ENCODE measurements around the gene MLLT3.

Gene MLLT3

DNA sequence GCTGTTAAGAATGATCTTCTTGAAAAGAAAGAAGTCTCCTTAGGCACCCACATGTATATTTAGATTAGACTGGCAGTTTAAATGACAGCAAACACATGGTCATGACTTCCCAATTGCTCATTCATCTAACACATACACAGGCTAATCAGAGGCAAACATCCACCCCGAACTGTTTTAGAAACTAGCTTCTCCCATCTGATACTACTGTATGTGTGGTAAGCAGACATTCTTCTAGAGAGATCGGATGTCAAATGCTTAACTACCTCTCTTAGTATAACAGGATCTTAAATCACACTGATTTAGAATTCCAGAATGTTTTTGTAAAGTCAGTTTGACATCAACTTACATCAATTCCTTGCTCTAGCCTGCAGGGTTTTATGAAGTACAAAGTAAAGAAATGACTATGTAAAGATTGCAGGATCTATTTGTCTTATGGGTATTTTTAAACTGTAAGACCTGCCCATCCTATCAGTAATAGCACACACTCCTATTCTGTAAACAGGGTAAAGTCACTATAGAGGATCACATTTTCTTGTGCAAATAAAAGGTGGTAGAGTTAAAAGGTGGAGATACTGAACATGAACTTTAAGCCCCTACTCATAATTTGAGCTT lies 239.7 kb downstream of the MLLT3 start:
- H3K36me3 ChIP-seq = no peaks in the 10 kb centered on the region
- no peaks in the 10 kb centered on the region for H3K9me3 ChIP-seq (ENCODE audit: severe bottlenecking)
- TF ChIP-seq, protein P1, sequence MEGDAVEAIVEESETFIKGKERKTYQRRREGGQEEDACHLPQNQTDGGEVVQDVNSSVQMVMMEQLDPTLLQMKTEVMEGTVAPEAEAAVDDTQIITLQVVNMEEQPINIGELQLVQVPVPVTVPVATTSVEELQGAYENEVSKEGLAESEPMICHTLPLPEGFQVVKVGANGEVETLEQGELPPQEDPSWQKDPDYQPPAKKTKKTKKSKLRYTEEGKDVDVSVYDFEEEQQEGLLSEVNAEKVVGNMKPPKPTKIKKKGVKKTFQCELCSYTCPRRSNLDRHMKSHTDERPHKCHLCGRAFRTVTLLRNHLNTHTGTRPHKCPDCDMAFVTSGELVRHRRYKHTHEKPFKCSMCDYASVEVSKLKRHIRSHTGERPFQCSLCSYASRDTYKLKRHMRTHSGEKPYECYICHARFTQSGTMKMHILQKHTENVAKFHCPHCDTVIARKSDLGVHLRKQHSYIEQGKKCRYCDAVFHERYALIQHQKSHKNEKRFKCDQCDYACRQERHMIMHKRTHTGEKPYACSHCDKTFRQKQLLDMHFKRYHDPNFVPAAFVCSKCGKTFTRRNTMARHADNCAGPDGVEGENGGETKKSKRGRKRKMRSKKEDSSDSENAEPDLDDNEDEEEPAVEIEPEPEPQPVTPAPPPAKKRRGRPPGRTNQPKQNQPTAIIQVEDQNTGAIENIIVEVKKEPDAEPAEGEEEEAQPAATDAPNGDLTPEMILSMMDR (IDR thresholded peaks at IDR 0.05; ENCODE audit: low read depth, low read length) = no peak
- DNase-seq = no peak
- no peaks in the 10 kb centered on the region for H3K27me3 ChIP-seq (ENCODE audit: insufficient read depth, low read depth, severe bottlenecking)
- no peak overlapping the region for H3K27ac ChIP-seq
- no peak overlapping the region for H3K4me3 ChIP-seq (ENCODE audit: low read depth, low read length)

DNA sequence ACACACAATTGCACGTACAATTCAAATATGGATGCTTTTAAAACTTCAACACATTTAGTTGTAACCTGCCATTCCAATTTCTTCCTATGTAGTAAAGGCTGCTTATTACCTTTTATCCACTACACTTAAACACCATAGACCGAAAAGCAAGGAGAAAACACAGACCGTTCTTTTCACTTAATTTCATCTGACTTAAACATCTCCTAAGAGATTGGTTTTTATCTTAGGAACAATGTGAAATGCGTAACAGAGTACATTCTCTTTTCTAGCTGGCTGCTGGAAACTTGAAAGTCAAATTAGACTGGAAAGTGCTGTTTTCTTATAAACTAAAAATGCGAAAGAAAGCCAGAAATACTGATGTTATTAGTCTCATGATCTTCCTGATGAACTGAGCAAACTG lies 241.8 kb downstream of the MLLT3 start:
- no peaks in the 10 kb centered on the region for H3K36me3 ChIP-seq
- H3K9me3 ChIP-seq (ENCODE audit: severe bottlenecking) = no peaks in the 10 kb centered on the region
- no peaks in the 10 kb centered on the region for H3K27me3 ChIP-seq (ENCODE audit: insufficient read depth, low read depth, severe bottlenecking)
- TF ChIP-seq, protein P1 (IDR thresholded peaks at IDR 0.05; ENCODE audit: low read depth, low read length) = no peak
- H3K27ac ChIP-seq = no peak overlapping the region
- H3K4me3 ChIP-seq (ENCODE audit: low read depth, low read length) = no peak overlapping the region
- no peak for DNase-seq

DNA sequence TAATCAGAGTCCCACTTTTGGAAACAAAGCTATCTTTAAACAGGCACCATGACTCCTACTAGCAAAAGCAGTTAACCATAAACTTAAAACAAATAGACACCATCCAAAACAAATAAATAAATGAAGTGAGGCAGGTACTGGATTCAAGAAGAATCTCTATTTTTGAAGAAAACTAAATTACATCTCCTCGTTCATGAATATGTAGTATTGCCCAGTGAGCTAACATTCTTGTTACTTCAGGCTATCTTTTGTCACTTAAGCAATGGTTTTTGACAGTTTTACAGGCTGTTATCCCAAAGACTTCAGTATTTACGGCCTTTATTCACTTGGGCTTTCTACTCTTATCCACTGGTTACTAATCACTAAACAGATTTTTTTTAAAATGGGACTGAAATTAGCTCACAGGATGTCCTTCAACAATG lies 242.5 kb downstream of the MLLT3 start:
- Histone ChIP-seq H3K9me3 (ENCODE audit: severe bottlenecking) (no peaks in the 10 kb centered on the region), H3K4me3 (ENCODE audit: low read depth, low read length) (no peak overlapping the region), H3K27me3 (ENCODE audit: insufficient read depth, low read depth, severe bottlenecking) (no peaks in the 10 kb centered on the region), H3K27ac (no peak overlapping the region), H3K36me3 (no peaks in the 10 kb centered on the region)
- TF ChIP-seq, protein P1 (IDR thresholded peaks at IDR 0.05; ENCODE audit: low read depth, low read length) = no peak
- DNase-seq = no peak

DNA sequence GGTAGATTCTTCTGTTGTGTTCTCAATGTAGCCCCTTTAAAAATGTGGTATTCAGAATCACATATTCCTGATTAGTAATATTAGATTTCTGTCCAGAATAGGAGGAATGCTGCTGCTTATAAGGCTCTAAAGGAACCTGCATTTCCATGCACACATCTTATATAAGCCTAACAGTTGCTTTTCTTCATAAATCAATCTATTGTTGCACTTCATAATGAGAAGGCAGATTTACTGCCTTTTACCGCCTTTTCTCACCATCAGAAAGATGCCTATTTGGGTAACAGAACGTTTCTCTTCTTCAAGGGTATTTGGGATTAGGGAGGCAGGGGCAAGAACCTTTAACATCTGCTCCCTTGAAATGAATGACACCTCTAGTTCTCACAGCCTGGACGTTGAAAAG lies 243.4 kb downstream of the MLLT3 start:
- Histone ChIP-seq H3K36me3 (no peaks in the 10 kb centered on the region), H3K27me3 (ENCODE audit: insufficient read depth, low read depth, severe bottlenecking) (no peaks in the 10 kb centered on the region), H3K4me3 (ENCODE audit: low read depth, low read length) (no peak overlapping the region), H3K27ac (no peak overlapping the region), H3K9me3 (ENCODE audit: severe bottlenecking) (no peaks in the 10 kb centered on the region)
- TF ChIP-seq, protein P1 (IDR thresholded peaks at IDR 0.05; ENCODE audit: low read depth, low read length) = no peak
- no peak for DNase-seq

DNA sequence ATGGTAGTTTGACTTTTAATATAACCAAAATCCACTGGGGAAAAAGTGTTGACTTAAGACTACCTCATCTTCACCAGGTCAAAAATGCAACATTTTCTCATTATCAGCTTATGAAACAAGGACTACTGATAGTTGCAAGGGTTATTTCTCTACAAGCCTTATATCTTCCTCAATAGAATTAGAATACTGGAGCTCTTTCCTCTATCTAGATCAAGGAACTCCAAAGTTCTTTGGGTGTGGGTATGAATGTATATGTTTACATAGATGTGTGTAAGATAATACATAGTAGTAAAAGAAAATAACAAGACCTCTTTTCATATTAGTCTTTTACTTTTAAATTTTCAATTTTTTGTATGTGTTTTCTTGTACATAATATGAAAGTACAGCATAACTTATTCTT lies 244.5 kb downstream of the MLLT3 start:
- H3K4me3 ChIP-seq (ENCODE audit: low read depth, low read length) = no peak overlapping the region
- no peaks in the 10 kb centered on the region for H3K9me3 ChIP-seq (ENCODE audit: severe bottlenecking)
- no peaks in the 10 kb centered on the region for H3K36me3 ChIP-seq
- no peaks in the 10 kb centered on the region for H3K27me3 ChIP-seq (ENCODE audit: insufficient read depth, low read depth, severe bottlenecking)
- TF ChIP-seq, protein P1 (IDR thresholded peaks at IDR 0.05; ENCODE audit: low read depth, low read length) = no peak
- H3K27ac ChIP-seq = no peak overlapping the region
- no peak for DNase-seq

DNA sequence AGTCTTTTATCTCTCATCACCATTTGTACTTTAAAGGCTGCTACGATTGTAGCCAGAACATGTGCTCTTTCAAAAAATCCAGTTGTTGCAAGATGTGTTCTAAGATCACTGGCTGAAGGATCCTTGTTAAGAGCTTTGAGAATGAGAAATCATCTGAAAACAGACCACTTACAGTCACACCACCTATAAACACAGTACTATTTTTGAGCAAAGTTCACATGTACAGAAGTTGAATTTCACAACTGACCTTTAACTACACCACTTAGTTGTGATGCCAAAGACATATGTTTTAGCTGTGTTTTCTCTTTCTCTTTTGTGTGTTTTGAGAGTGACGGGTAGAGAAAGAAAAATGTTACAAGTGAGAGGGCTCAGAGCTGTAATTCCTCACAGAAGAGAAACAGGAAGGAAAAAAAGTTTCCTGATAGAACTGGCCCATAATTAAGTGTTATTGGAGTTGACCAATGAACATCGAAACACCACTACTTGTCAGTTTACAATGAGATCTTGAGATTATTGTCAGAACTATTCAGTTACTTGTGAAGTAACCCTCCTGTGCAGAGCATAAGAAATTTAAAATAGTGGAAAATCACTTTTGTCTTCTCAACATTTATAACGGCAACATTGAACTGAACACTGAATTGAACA lies 245.4 kb downstream of the MLLT3 start:
- no peak overlapping the region for H3K4me3 ChIP-seq (ENCODE audit: low read depth, low read length)
- H3K9me3 ChIP-seq (ENCODE audit: severe bottlenecking) = no peaks in the 10 kb centered on the region
- no peaks in the 10 kb centered on the region for H3K36me3 ChIP-seq
- no peak for DNase-seq
- TF ChIP-seq, protein P1 (IDR thresholded peaks at IDR 0.05; ENCODE audit: low read depth, low read length) = no peak
- no peak overlapping the region for H3K27ac ChIP-seq
- H3K27me3 ChIP-seq (ENCODE audit: insufficient read depth, low read depth, severe bottlenecking) = no peaks in the 10 kb centered on the region

Measured in WERI-Rb-1 (cell line).